ENCODE measurements around the gene OR5AK2. TPM values are rescaled to one million over a fixed set of nuclear protein-coding genes. Genes with fewer than 3 reads are reported as not detected.
"Not testable (repeated sequence)": the region's sequence is repeated elsewhere in the genome, so short reads cannot be mapped to it uniquely, and the experiment has no call there.

OR5AK2 gene
- total and polyA plus RNA-seq, 2 of the 8 experiments (the other 6 are each of a cell fraction or from before 2014, with no cell fraction given), result not detected

- H4K5ac ChIP-seq (ENCODE audit: insufficient read length, low read depth, low read length); H3K9ac ChIP-seq (replicated peaks in 1 of 4; ENCODE audit: extremely low read depth in 1 of 4, low read depth in 3 of 4, low read length in 3 of 4); H2BK5ac ChIP-seq (ENCODE audit: low read depth, low read length); H3K27me3 ChIP-seq (replicated peaks in 1 of 4; ENCODE audit: control insufficient read depth in 3 of 4, extremely low read depth in 1 of 4, insufficient read depth in 3 of 4, low read length in 3 of 4); POLR2A ChIA-PET (ENCODE audit: partially characterized antibody); H2BK120ac ChIP-seq (replicated peaks; ENCODE audit: low read depth, low read length); H3K23me2 ChIP-seq (ENCODE audit: low read depth, low read length); H4K20me1 ChIP-seq (replicated peaks in 1 of 2; ENCODE audit: control insufficient read depth in 1 of 2, insufficient read depth in 2 of 2, low read length in 2 of 2); H3K4ac ChIP-seq (replicated peaks; ENCODE audit: insufficient read length, low read depth, low read length); CTCF ChIA-PET (ENCODE audit: partially characterized antibody); H3K27ac ChIP-seq (ENCODE audit: low read depth, low read length); DNase-seq (ENCODE audit: low read depth in 1 of 2, low spot score in 2 of 2); H3K79me1 ChIP-seq (ENCODE audit: low read depth, low read length); H3K56ac ChIP-seq (replicated peaks; ENCODE audit: insufficient read length, low read depth, low read length); H4K91ac ChIP-seq (replicated peaks; ENCODE audit: insufficient read length, low read length); H2BK15ac ChIP-seq (ENCODE audit: low read length); FAIRE-seq; H3K4me1 ChIP-seq (replicated peaks in 1 of 4; ENCODE audit: control insufficient read depth in 3 of 4, insufficient read depth in 4 of 4, low read length in 3 of 4); H2BK20ac ChIP-seq (ENCODE audit: low read length); H3K14ac ChIP-seq (ENCODE audit: insufficient read length); H3K4me2 ChIP-seq (ENCODE audit: insufficient read depth in 1 of 2, low read depth in 2 of 2, low read length in 2 of 2); H3K79me2 ChIP-seq (ENCODE audit: control insufficient read depth in 1 of 2, insufficient read depth in 2 of 2, low read length in 2 of 2); H2BK12ac ChIP-seq (ENCODE audit: low read depth, low read length); H2AFZ ChIP-seq (ENCODE audit: low read length); H3K23ac ChIP-seq (ENCODE audit: insufficient read length); H3K36me3 ChIP-seq (ENCODE audit: control insufficient read depth in 2 of 4, insufficient read depth in 4 of 4, low read length in 3 of 4); H2AK5ac ChIP-seq (ENCODE audit: low read depth, low read length); H3K4me3 ChIP-seq (ENCODE audit: extremely low read depth in 1 of 4, insufficient read depth in 2 of 4, low read depth in 3 of 4, low read length in 4 of 4); H4K8ac ChIP-seq (ENCODE audit: extremely low read depth, insufficient read depth, low read length); H3K18ac ChIP-seq (ENCODE audit: extremely low read depth, low read length): not testable (repeated sequence)
- H3K9me3 ChIP-seq (ENCODE audit: insufficient read depth in 2 of 2, low read depth in 1 of 2, low read length in 1 of 2), result peaks cover 22 to 26% of the 10 kb centered on the region in 2 experiments; a peak in 2 of 4 replicates
- WGBS, 2 experiments (ENCODE audit: extremely low coverage in 1 of 2, insufficient coverage in 1 of 2, insufficient read length in 1 of 2, insufficient replicate concordance in 2 of 2, low coverage in 1 of 2, low lambda C conversion rate in 2 of 2, missing lambda C conversion rate in 1 of 2), result 91% methylated on average over 1 of the region's 1 CpG; no CpG with 5 or more reads in 1 of the 2 experiments
These were observed 34.8 kb upstream of the OR5AK2 start for GRCh38 chr11:56953907-56954306.
